Neutrophil (primary cell): Measurements from ENCODE around the gene LRRC4C.

Experiments used
- H3K27ac ChIP-seq: fragments of 200-600 bp; sonication (generic); 2 replicates; pipeline ENCODE4 v1.5.1; 2016; ENCODE audit warnings: mild to moderate bottlenecking, moderate library complexity
- H3K27me3 ChIP-seq: fragments of 200-600 bp; sonication (generic); 2 replicates; pipeline ENCODE4 v1.6.0; 2016; ENCODE audit warnings: mild to moderate bottlenecking
- H3K36me3 ChIP-seq: fragments of 200-600 bp; sonication (generic); 2 replicates; pipeline ENCODE4 v1.5.1; 2017
- H3K4me1 ChIP-seq, 2 experiments: fragments of 200-600 bp in 1 of 2; sonication (generic) in 1 of 2; 1 replicate in 1 of 2; 2 replicates in 1 of 2; pipeline versions ENCODE4 v1.5.1 to v1.6.1; 2013 to 2016; ENCODE audit warnings: low read depth in 1 of 2, low read length in 1 of 2, mild to moderate bottlenecking in 1 of 2, moderate library complexity in 1 of 2; ENCODE audit not compliant: control insufficient read depth in 1 of 2, insufficient read depth in 1 of 2
- H3K4me3 ChIP-seq, 2 experiments: fragments of 200-600 bp in 1 of 2; sonication (generic) in 1 of 2; 1 replicate in 1 of 2; 2 replicates in 1 of 2; pipeline ENCODE4 v1.5.1; 2013 to 2016; ENCODE audit warnings: low read depth in 1 of 2, low read length in 1 of 2, mild to moderate bottlenecking in 1 of 2, moderate library complexity in 1 of 2
- H3K9me3 ChIP-seq: fragments of 200-600 bp; sonication (generic); 2 replicates; pipeline ENCODE4 v1.5.1; 2016
- CTCF ChIP-seq: fragments of 200-600 bp; sonication (generic); IDR thresholded peaks from 2 replicates; pipeline ENCODE4 v1.5.1; 2016; ENCODE audit warnings: antibody characterized with exemption

Gene LRRC4C

GRCh38 chr11:40223596-40224330 is 1235.7 kb downstream of the LRRC4C start:
- TF ChIP-seq CTCF = no peak
- no peaks in the 10 kb centered on the region for H3K9me3 ChIP-seq
- H3K27me3 ChIP-seq = no peaks in the 10 kb centered on the region

GRCh38 chr11:40219401-40219800 is 1240.1 kb downstream of the LRRC4C start:
- no peaks in the 10 kb centered on the region for H3K27me3 ChIP-seq
- no peaks in the 10 kb centered on the region for H3K9me3 ChIP-seq
- no peaks in the 10 kb centered on the region for H3K36me3 ChIP-seq
- no peak overlapping the region for H3K27ac ChIP-seq
- H3K4me1 ChIP-seq = no peaks in the 10 kb centered on the region
- no peak overlapping the region for H3K4me3 ChIP-seq
- TF ChIP-seq CTCF = no peak

More at GRCh38 chr11:40223596-40224330, 1235.7 kb downstream of the LRRC4C start:
- Histone ChIP-seq H3K4me1 (no peaks in the 10 kb centered on the region), H3K27ac (no peak overlapping the region), H3K4me3 (no peak overlapping the region), H3K36me3 (no peaks in the 10 kb centered on the region)

- Histone ChIP-seq H3K4me1 (no peaks in the 10 kb centered on the region), H3K9me3 (no peaks in the 10 kb centered on the region), H3K36me3 (no peaks in the 10 kb centered on the region), H3K4me3 (no peak overlapping the region), H3K27me3 (no peaks in the 10 kb centered on the region), H3K27ac (no peak overlapping the region)
- no peak for TF ChIP-seq CTCF
Observed at GRCh38 chr11:40215556-40215955, 1243.9 kb downstream of the LRRC4C start.

GRCh38 chr11:40207416-40207815 is 1252.0 kb downstream of the LRRC4C start:
- H3K4me3 ChIP-seq = no peak overlapping the region

GRCh38 chr11:40204228-40204627 is 1255.2 kb downstream of the LRRC4C start:
- no peak overlapping the region for H3K4me3 ChIP-seq
- H3K4me1 ChIP-seq = no peaks in the 10 kb centered on the region
- H3K9me3 ChIP-seq = no peaks in the 10 kb centered on the region
- no peak overlapping the region for H3K27ac ChIP-seq
- H3K27me3 ChIP-seq = no peaks in the 10 kb centered on the region
- H3K36me3 ChIP-seq = no peaks in the 10 kb centered on the region
- TF ChIP-seq CTCF = no peak

More at GRCh38 chr11:40207416-40207815, 1252.0 kb downstream of the LRRC4C start:
- Histone ChIP-seq H3K9me3 (no peaks in the 10 kb centered on the region), H3K27me3 (no peaks in the 10 kb centered on the region), H3K36me3 (no peaks in the 10 kb centered on the region), H3K27ac (no peak overlapping the region), H3K4me1 (no peaks in the 10 kb centered on the region)
- TF ChIP-seq CTCF = no peak
